ENCODE data around the gene ATP5MK.
A peak's percentile ranks its signal among the peaks of the same experiment; 100 is the strongest.

ATP5MK gene

DNA sequence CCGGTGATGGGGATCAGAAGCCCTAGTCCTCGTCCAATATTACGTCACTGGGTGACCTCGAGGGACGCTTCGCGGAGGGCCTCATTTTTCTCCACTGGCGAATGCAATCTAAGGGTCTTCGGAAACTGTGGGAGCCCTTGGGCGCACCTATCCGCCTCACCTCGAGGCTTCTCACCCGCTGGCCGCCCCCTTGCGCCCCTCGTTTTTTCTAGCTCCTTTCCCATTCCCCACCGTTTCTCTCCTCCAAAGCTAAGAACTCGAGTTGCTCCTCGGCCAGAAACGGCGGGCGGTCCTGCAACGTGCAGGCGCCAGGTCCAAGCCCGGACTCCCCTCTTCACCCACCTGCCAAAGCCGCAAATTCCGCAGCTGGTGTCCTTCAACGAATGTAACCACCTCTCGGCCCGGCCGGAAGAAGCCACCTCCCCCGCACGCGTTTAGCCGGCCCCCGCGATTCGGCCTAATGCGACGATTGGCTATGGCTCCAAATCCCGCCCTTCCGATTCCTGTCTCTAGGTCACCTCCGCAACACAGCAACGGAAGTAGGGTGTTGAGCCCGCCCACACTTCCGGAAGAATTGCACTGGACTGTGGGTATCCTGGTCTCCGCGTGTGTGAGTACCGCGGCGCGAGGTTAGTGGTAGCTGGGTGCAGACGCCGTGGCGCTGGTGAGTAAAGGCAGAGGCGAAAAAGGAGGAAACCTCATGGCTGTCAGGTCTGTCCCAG, at the start of gene ATP5MK, which contains the start of gene PDCD11:
ATP5MK (minus strand) TSS at position 409 of the 722 bp plus-strand sequence. CDS start 4,018 bp downstream, outside the sequence.
PDCD11 (plus strand) TSS at position 560 of the 722 bp plus-strand sequence. CDS start 1,801 bp downstream, outside the sequence.
- Histone ChIP-seq H3K27ac (peak within 1 kb of the TSS; percentile 70 to 82), H3K4me3 (peak within 1 kb of the TSS; percentile 82)
- no peak for TF ChIP-seq CTCF (IDR thresholded peaks at IDR 0.05)
- peak; percentile 97 for DNase-seq (ENCODE audit: low spot score)

GRCh38 chr10:103445366-103445765, 49.1 kb upstream of the ATP5MK start:
- TF ChIP-seq CTCF (IDR thresholded peaks at IDR 0.05) = no peak
- no peak for DNase-seq (ENCODE audit: low spot score)
- peak overlapping the region; percentile 87 to 96 for H3K27ac ChIP-seq
- no peak overlapping the region for H3K4me3 ChIP-seq

DNA sequence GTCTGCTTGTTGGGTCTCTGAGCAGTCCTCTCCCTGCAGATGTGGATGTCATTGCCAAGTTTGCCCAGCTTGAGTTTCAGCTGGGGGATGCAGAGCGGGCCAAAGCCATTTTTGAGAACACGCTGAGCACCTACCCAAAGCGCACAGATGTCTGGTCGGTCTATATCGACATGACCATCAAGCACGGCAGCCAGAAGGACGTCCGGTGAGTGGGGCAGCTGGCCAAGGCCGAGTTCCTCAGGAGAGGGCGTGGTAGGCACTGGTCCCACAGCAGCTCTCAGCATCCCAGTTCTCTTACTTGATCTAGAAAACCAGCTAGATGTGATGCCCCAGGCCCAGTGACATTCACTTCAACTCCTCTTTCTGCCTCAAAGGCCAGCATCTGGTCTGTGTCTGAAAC, 48.2 kb upstream of the ATP5MK start:
- no peak for TF ChIP-seq CTCF (IDR thresholded peaks at IDR 0.05)
- no peak overlapping the region for H3K4me3 ChIP-seq
- DNase-seq (ENCODE audit: low spot score) = no peak
- peak overlapping the region; percentile 87 to 96 for H3K27ac ChIP-seq

- TF ChIP-seq CTCF (IDR thresholded peaks at IDR 0.05) = no peak
- Histone ChIP-seq H3K27ac (peak overlapping the region in 1 of 2 donors; percentile 96), H3K4me3 (no peak overlapping the region)
- no peak for DNase-seq (ENCODE audit: low spot score)
Observed at GRCh38 chr10:103443475-103444185, 47.4 kb upstream of the ATP5MK start.

- TF ChIP-seq CTCF (IDR thresholded peaks at IDR 0.05) = no peak
- H3K27ac ChIP-seq = peak overlapping the region; percentile 62 to 68
- DNase-seq (ENCODE audit: low spot score) = no peak
- H3K4me3 ChIP-seq = no peak overlapping the region
Observed at GRCh38 chr10:103442031-103442461, 45.8 kb upstream of the ATP5MK start.

GRCh38 chr10:103441611-103442010, 45.3 kb upstream of the ATP5MK start:
- peak overlapping the region; percentile 62 to 68 for H3K27ac ChIP-seq
- no peak for TF ChIP-seq CTCF (IDR thresholded peaks at IDR 0.05)
- H3K4me3 ChIP-seq = no peak overlapping the region
- no peak for DNase-seq (ENCODE audit: low spot score)
